Neural cell (in vitro differentiated cells): ENCODE data around the gene VPS37C. TPM values are rescaled to one million over a fixed set of nuclear protein-coding genes. Genes with fewer than 3 reads are reported as not detected.

Experiments used
- H2AFZ ChIP-seq: fragments of 200-600, 300-800 bp; sonication (generic), shearing (Covaris generic); 2 replicates; pipeline ENCODE4 v1.6.0; 2014; ENCODE audit warnings: low read depth, mild to moderate bottlenecking, antibody characterized with exemption, low read length, moderate library complexity
- H3F3A ChIP-seq: fragments of 200-600 bp; shearing (Covaris generic); 2 replicates; pipeline ENCODE4 v1.6.1; 2016; ENCODE audit warnings: mild to moderate bottlenecking, moderate library complexity, mixed read lengths, antibody characterized with exemption, low read length; ENCODE audit not compliant: insufficient read depth, poor library complexity, severe bottlenecking
- H3K27ac ChIP-seq: fragments of 200-600, 300-800 bp; sonication (generic), shearing (Covaris generic); 2 replicates; pipeline ENCODE4 v1.5.1; 2014; ENCODE audit warnings: mild to moderate bottlenecking, low read length, moderate library complexity
- H3K27me3 ChIP-seq: fragments of 300-800, 200-600 bp; sonication (generic), shearing (Covaris generic); 2 replicates; pipeline ENCODE4 v1.6.0; 2014; ENCODE audit warnings: mild to moderate bottlenecking, low read depth, low read length, moderate library complexity; ENCODE audit not compliant: insufficient read depth
- H3K36me3 ChIP-seq: fragments of 300-800, 200-600 bp; sonication (generic), shearing (Covaris generic); 2 replicates; pipeline ENCODE4 v1.5.1; 2014; ENCODE audit warnings: mild to moderate bottlenecking, antibody characterized with exemption, low read length, moderate library complexity; ENCODE audit not compliant: insufficient read depth
- H3K4me2 ChIP-seq: fragments of 300-800, 200-600 bp; sonication (generic), shearing (Covaris generic); 2 replicates; pipeline ENCODE4 v1.6.0; 2014; ENCODE audit warnings: mild to moderate bottlenecking, low read length
- H3K4me3 ChIP-seq: fragments of 300-800, 200-600 bp; sonication (generic), shearing (Covaris generic); 2 replicates; pipeline ENCODE4 v1.5.1; 2014; ENCODE audit warnings: mild to moderate bottlenecking, low read length, moderate library complexity
- H3K79me2 ChIP-seq: fragments of 200-600 bp; shearing (Covaris generic); replicated peaks from 2 replicates; pipeline ENCODE4 v1.6.0; 2014; ENCODE audit warnings: mild to moderate bottlenecking, low read length, moderate library complexity; ENCODE audit not compliant: insufficient read depth
- H3K9ac ChIP-seq: fragments of 300-800, 200-600 bp; sonication (generic), shearing (Covaris generic); 2 replicates; pipeline ENCODE4 v1.6.1; 2016; ENCODE audit warnings: mild to moderate bottlenecking, low read length, mixed read lengths
- H3K9me2 ChIP-seq: fragments of 200-600 bp; shearing (Covaris generic); 2 replicates; pipeline ENCODE4 v1.6.1; 2016; ENCODE audit warnings: mild to moderate bottlenecking, low read length, mixed read lengths; ENCODE audit not compliant: insufficient read depth
- H3K9me3 ChIP-seq: fragments of 200-600, 300-800 bp; sonication (generic), shearing (Covaris generic); 2 replicates; pipeline ENCODE4 v1.6.1; 2016; ENCODE audit warnings: mild to moderate bottlenecking, mixed run types, low read length, moderate library complexity, mixed read lengths
- H4K20me1 ChIP-seq: fragments of 200-600 bp; shearing (Covaris generic); 2 replicates; pipeline ENCODE4 v1.6.1; 2016; ENCODE audit warnings: mild to moderate bottlenecking, mixed run types; ENCODE audit not compliant: insufficient read depth
- CTCF ChIP-seq: fragments of 450-650 bp; IDR thresholded peaks from 2 replicates; pipeline ENCODE4 v1.5.1; 2014; ENCODE audit warnings: antibody characterized with exemption, mild to moderate bottlenecking, moderate library complexity; ENCODE audit not compliant: poor library complexity, severe bottlenecking
- EP300 ChIP-seq: fragments of 450-650 bp; conservative IDR thresholded peaks from 2 replicates; pipeline ENCODE4 v1.6.1; 2014; ENCODE audit warnings: antibody characterized with exemption, mild to moderate bottlenecking, moderate library complexity; ENCODE audit not compliant: poor library complexity, severe bottlenecking
- EZH2 ChIP-seq: fragments of 200-600, 300-800 bp; shearing (Covaris generic), sonication (generic); IDR thresholded peaks from 2 replicates; pipeline ENCODE4 v1.6.1; 2014; ENCODE audit warnings: antibody characterized with exemption, low read length, borderline replicate concordance, mild to moderate bottlenecking; ENCODE audit not compliant: insufficient read depth, poor library complexity, severe bottlenecking
- MXI1 ChIP-seq: fragments of 450-650 bp; conservative IDR thresholded peaks from 2 replicates; pipeline ENCODE4 v1.6.1; 2014; ENCODE audit warnings: antibody characterized with exemption, mild to moderate bottlenecking; ENCODE audit not compliant: poor library complexity, severe bottlenecking
- POLR2AphosphoS5 ChIP-seq: IDR thresholded peaks from 2 replicates; pipeline ENCODE4 v1.6.1; 2012
- RAD21 ChIP-seq: fragments of 450-650 bp; conservative IDR thresholded peaks from 2 replicates; pipeline ENCODE4 v1.6.1; 2014; ENCODE audit warnings: antibody characterized with exemption, mild to moderate bottlenecking, moderate library complexity
- REST ChIP-seq: IDR thresholded peaks from 2 replicates; pipeline ENCODE4 v1.6.1; 2012; ENCODE audit warnings: borderline replicate concordance
- SMC3 ChIP-seq: fragments of 450-650 bp; conservative IDR thresholded peaks from 2 replicates; pipeline ENCODE4 v1.6.1; 2014; ENCODE audit warnings: antibody characterized with exemption, mild to moderate bottlenecking, moderate library complexity; ENCODE audit not compliant: poor library complexity
- TAF1 ChIP-seq: IDR thresholded peaks from 2 replicates; pipeline ENCODE4 v1.6.1; 2012; ENCODE audit warnings: low read depth
- polyA plus RNA-seq: library from polyadenylated mRNA; depleted of rRNA; stranded (reverse); fragments of >200 nt; gene quantifications from 2 replicates; pipeline ENCODE4 v1.2.3, GENCODE V29; 2014

The VPS37C gene
- polyA plus RNA-seq, 1 donor from 2014 or later: 7.3 TPM

- Histone ChIP-seq H3K4me3 (no peak overlapping the region), H3K36me3 (no peaks in the 10 kb centered on the region), H3K9me2 (no peaks in the 10 kb centered on the region), H3K27ac (no peak overlapping the region), H4K20me1 (no peaks in the 10 kb centered on the region), H3K79me2 (no peaks in the 10 kb centered on the region), H2AFZ (no peak overlapping the region), H3F3A (no peaks in the 10 kb centered on the region), H3K9me3 (no peaks in the 10 kb centered on the region), H3K9ac (no peak overlapping the region), H3K27me3 (no peaks in the 10 kb centered on the region), H3K4me2 (no peak overlapping the region)
- TF ChIP-seq CTCF (no peak), SMC3 (no peak), EP300 (no peak), EZH2 (no peak), POLR2AphosphoS5 (no peak), RAD21 (no peak), REST (no peak), MXI1 (no peak), TAF1 (no peak)
These were observed 41.7 kb downstream of the VPS37C start for GRCh38 chr11:61119571-61119970.

- Histone ChIP-seq H3K9me3 (no peaks in the 10 kb centered on the region), H2AFZ (no peak overlapping the region), H3K79me2 (no peaks in the 10 kb centered on the region), H3K36me3 (no peaks in the 10 kb centered on the region), H3F3A (no peaks in the 10 kb centered on the region), H3K9ac (no peak overlapping the region), H3K27me3 (no peaks in the 10 kb centered on the region), H3K4me3 (no peak overlapping the region), H4K20me1 (no peaks in the 10 kb centered on the region), H3K27ac (no peak overlapping the region), H3K4me2 (no peak overlapping the region), H3K9me2 (no peaks in the 10 kb centered on the region)
- TF ChIP-seq POLR2AphosphoS5: no peak
- no peak for TF ChIP-seq MXI1
- TF ChIP-seq EZH2: no peak
- no peak for TF ChIP-seq REST
- no peak for TF ChIP-seq CTCF
- TF ChIP-seq EP300: no peak
- no peak for TF ChIP-seq TAF1
- TF ChIP-seq SMC3: no peak
- no peak for TF ChIP-seq RAD21
These were observed 42.2 kb downstream of the VPS37C start for GRCh38 chr11:61119055-61119454.
